Measurements from ENCODE around the gene CASKIN1. TPM values are rescaled to one million over a fixed set of nuclear protein-coding genes. Genes with fewer than 3 reads are reported as not detected.

Gene CASKIN1
- polyA plus RNA-seq, 1 donor (not counting 4 experiments of a cell fraction or from before 2014, with no cell fraction given): 0.04 TPM

- FAIRE-seq: no peak
- no peaks in the 10 kb centered on the region for H4K20me1 ChIP-seq (ENCODE audit: control insufficient read depth, extremely low read depth, insufficient read depth, low read length)
- no peaks in the 10 kb centered on the region for H3K9me1 ChIP-seq (ENCODE audit: control insufficient read depth, extremely low read depth, insufficient read depth, low read length)
- H3K4me2 ChIP-seq (ENCODE audit: control insufficient read depth, extremely low read depth, insufficient read depth, low read depth, low read length): no peak overlapping the region
- H3K27me3 ChIP-seq (ENCODE audit: control insufficient read depth, extremely low read depth, insufficient read depth, low read length): peaks cover 5% of the 10 kb centered on the region
- H3K9me3 ChIP-seq (ENCODE audit: control insufficient read depth, low read depth, low read length): no peaks in the 10 kb centered on the region
- dilution Hi-C loops (cut with MboI; ENCODE audit: extremely low pct_ligation_motif_present, low sequenced_read_pairs): no loop called here
- DNase-seq (ENCODE audit: low read depth, low spot score): no peak
- H3K27ac ChIP-seq (ENCODE audit: control insufficient read depth, insufficient read depth, low read length): no peak overlapping the region
- no peaks in the 10 kb centered on the region for H3K79me2 ChIP-seq (ENCODE audit: control insufficient read depth, insufficient read depth, low read length)
- TF ChIP-seq EZH2 (IDR thresholded peaks at IDR 0.05; ENCODE audit: low read length) (no peak), CTCF (optimal IDR thresholded peaks at IDR 0.05 in 1 of 3, IDR thresholded peaks at IDR 0.05 in 1 of 3, conservative IDR thresholded peaks at IDR 0.05 in 1 of 3; ENCODE audit: extremely low read depth in 1 of 3, insufficient read depth in 2 of 3, low read length in 3 of 3) (no peak)
- no peak overlapping the region for H3K4me3 ChIP-seq (ENCODE audit: control insufficient read depth in 2 of 3, extremely low read depth in 1 of 3, insufficient read depth in 2 of 3, low read depth in 1 of 3, low read length in 3 of 3)
- H3K9ac ChIP-seq (ENCODE audit: control insufficient read depth, extremely low read depth, insufficient read depth, low read length): no peak overlapping the region
- H3K36me3 ChIP-seq (ENCODE audit: control insufficient read depth in 2 of 2, extremely low read depth in 1 of 2, insufficient read depth in 2 of 2, low read length in 2 of 2): peaks cover 0 to 1% of the 10 kb centered on the region in 2 experiments
- H2AFZ ChIP-seq (ENCODE audit: control insufficient read depth, low read length): no peak overlapping the region
- H3K4me1 ChIP-seq (ENCODE audit: control insufficient read depth, extremely low read depth, insufficient read depth, low read length): no peaks in the 10 kb centered on the region
Measured at GRCh38 chr16:2186064-2186463, 10.3 kb downstream of the CASKIN1 start.

- peaks cover 0 to 1% of the 10 kb centered on the region in 2 experiments for H3K36me3 ChIP-seq (ENCODE audit: control insufficient read depth in 2 of 2, extremely low read depth in 1 of 2, insufficient read depth in 2 of 2, low read length in 2 of 2)
- no peak overlapping the region for H2AFZ ChIP-seq (ENCODE audit: control insufficient read depth, low read length)
- no peak for FAIRE-seq
- H3K4me1 ChIP-seq (ENCODE audit: control insufficient read depth, extremely low read depth, insufficient read depth, low read length): no peaks in the 10 kb centered on the region
- H3K9me3 ChIP-seq (ENCODE audit: control insufficient read depth, low read depth, low read length): no peaks in the 10 kb centered on the region
- no peak overlapping the region for H3K9ac ChIP-seq (ENCODE audit: control insufficient read depth, extremely low read depth, insufficient read depth, low read length)
- TF ChIP-seq CTCF (optimal IDR thresholded peaks at IDR 0.05 in 1 of 3, IDR thresholded peaks at IDR 0.05 in 1 of 3, conservative IDR thresholded peaks at IDR 0.05 in 1 of 3; ENCODE audit: extremely low read depth in 1 of 3, insufficient read depth in 2 of 3, low read length in 3 of 3): no peak
- H3K27me3 ChIP-seq (ENCODE audit: control insufficient read depth, extremely low read depth, insufficient read depth, low read length): peaks cover 3% of the 10 kb centered on the region
- H3K79me2 ChIP-seq (ENCODE audit: control insufficient read depth, insufficient read depth, low read length): no peaks in the 10 kb centered on the region
- no peak overlapping the region for H3K4me2 ChIP-seq (ENCODE audit: control insufficient read depth, extremely low read depth, insufficient read depth, low read depth, low read length)
- no peaks in the 10 kb centered on the region for H3K9me1 ChIP-seq (ENCODE audit: control insufficient read depth, extremely low read depth, insufficient read depth, low read length)
- dilution Hi-C loops (cut with MboI; ENCODE audit: extremely low pct_ligation_motif_present, low sequenced_read_pairs): no loop called here
- no peak for DNase-seq (ENCODE audit: low read depth, low spot score)
- no peak overlapping the region for H3K4me3 ChIP-seq (ENCODE audit: control insufficient read depth in 2 of 3, extremely low read depth in 1 of 3, insufficient read depth in 2 of 3, low read depth in 1 of 3, low read length in 3 of 3)
- H4K20me1 ChIP-seq (ENCODE audit: control insufficient read depth, extremely low read depth, insufficient read depth, low read length): no peaks in the 10 kb centered on the region
- no peak overlapping the region for H3K27ac ChIP-seq (ENCODE audit: control insufficient read depth, insufficient read depth, low read length)
Measured at GRCh38 chr16:2184962-2185361, 11.4 kb downstream of the CASKIN1 start.

Measured in keratinocyte (primary cell).